ENCODE data around the gene KIF26B.
"Not testable (repeated sequence)": the region's sequence is repeated elsewhere in the genome, so short reads cannot be mapped to it uniquely, and the experiment has no call there.

Gene KIF26B

GRCh38 chr1:245671349-245671748 is 516.6 kb downstream of the KIF26B start:
- no peak for DNase-seq

GRCh38 chr1:245671966-245672767 is 517.4 kb downstream of the KIF26B start:
- DNase-seq, result no peak

- not testable (repeated sequence) for DNase-seq
Measured at GRCh38 chr1:245672836-245673656, 518.3 kb downstream of the KIF26B start.

GRCh38 chr1:245673881-245674414 is 519.2 kb downstream of the KIF26B start:
- no peak for DNase-seq

- DNase-seq, result no peak
Measured at GRCh38 chr1:245677461-245678240, 522.9 kb downstream of the KIF26B start.

GRCh38 chr1:245678860-245679411 is 524.2 kb downstream of the KIF26B start:
- no peak for DNase-seq

- DNase-seq, result no peak
Measured at GRCh38 chr1:245679821-245680780, 525.3 kb downstream of the KIF26B start.

- no peak for DNase-seq
Measured at GRCh38 chr1:245682638-245683628, 528.1 kb downstream of the KIF26B start.

- DNase-seq, result no peak
Measured at GRCh38 chr1:245683676-245684075, 528.9 kb downstream of the KIF26B start.

GRCh38 chr1:245684166-245684565 is 529.4 kb downstream of the KIF26B start:
- no peak for DNase-seq

- DNase-seq, result no peak
Measured at GRCh38 chr1:245684571-245684970, 529.8 kb downstream of the KIF26B start.

- no peak for DNase-seq
Measured at GRCh38 chr1:245685111-245685810, 530.5 kb downstream of the KIF26B start.

GRCh38 chr1:245686006-245686405 is 531.2 kb downstream of the KIF26B start:
- DNase-seq, result no peak

- no peak for DNase-seq
Measured at GRCh38 chr1:245686446-245687030, 531.8 kb downstream of the KIF26B start.

- DNase-seq, result no peak
Measured at GRCh38 chr1:245687152-245687635, 532.4 kb downstream of the KIF26B start.

- no peak for DNase-seq
Measured at GRCh38 chr1:245687636-245688535, 533.1 kb downstream of the KIF26B start.

- DNase-seq, result no peak
Measured at GRCh38 chr1:245688536-245689453, 534.0 kb downstream of the KIF26B start.
